ENCODE measurements around the gene GPR107.

GPR107 gene

GRCh38 chr9:130139251-130139650 is 85.5 kb downstream of the GPR107 start:
- DNase-seq = no peak

GRCh38 chr9:130140706-130141105 is 87.0 kb downstream of the GPR107 start:
- no peak for DNase-seq

- no peak for DNase-seq
Measured at GRCh38 chr9:130142056-130142455, 88.3 kb downstream of the GPR107 start.

GRCh38 chr9:130142641-130143040 is 88.9 kb downstream of the GPR107 start:
- no peak for DNase-seq

- no peak for DNase-seq
Measured at GRCh38 chr9:130143279-130143893, 89.7 kb downstream of the GPR107 start.

GRCh38 chr9:130143958-130144366 is 90.3 kb downstream of the GPR107 start:
- DNase-seq = no peak

- DNase-seq = no peak
Measured at GRCh38 chr9:130144703-130145102, 91.0 kb downstream of the GPR107 start.

GRCh38 chr9:130145658-130146057 is 92.0 kb downstream of the GPR107 start:
- DNase-seq = no peak

GRCh38 chr9:130147198-130147597 is 93.5 kb downstream of the GPR107 start:
- DNase-seq = no peak

GRCh38 chr9:130147910-130148309 is 94.2 kb downstream of the GPR107 start:
- DNase-seq = no peak

GRCh38 chr9:130149031-130149430 is 95.3 kb downstream of the GPR107 start:
- DNase-seq = no peak

GRCh38 chr9:130149654-130150286 is 96.1 kb downstream of the GPR107 start:
- DNase-seq = no peak

- no peak for DNase-seq
Measured at GRCh38 chr9:130150779-130151382, 97.2 kb downstream of the GPR107 start.

- DNase-seq = no peak
Measured at GRCh38 chr9:130154816-130155215, 101.1 kb downstream of the GPR107 start.

GRCh38 chr9:130155647-130156046 is 101.9 kb downstream of the GPR107 start:
- DNase-seq = no peak

GRCh38 chr9:130156672-130157071 is 103.0 kb downstream of the GPR107 start:
- no peak for DNase-seq

- no peak for DNase-seq
Measured at GRCh38 chr9:130157079-130157478, 103.4 kb downstream of the GPR107 start.

- no peak for DNase-seq
Measured at GRCh38 chr9:130158001-130158400, 104.3 kb downstream of the GPR107 start.

GRCh38 chr9:130159057-130159456 is 105.4 kb downstream of the GPR107 start:
- no peak for DNase-seq

GRCh38 chr9:130159915-130160670 is 106.4 kb downstream of the GPR107 start:
- peak; percentile 80 for DNase-seq

GRCh38 chr9:130160862-130161470 is 107.3 kb downstream of the GPR107 start:
- DNase-seq = no peak

- DNase-seq = no peak
Measured at GRCh38 chr9:130165579-130165978, 111.9 kb downstream of the GPR107 start.

- no peak for DNase-seq
Measured at GRCh38 chr9:130166399-130166798, 112.7 kb downstream of the GPR107 start.
